Measurements from ENCODE around the gene CELA3A.
"Not testable (repeated sequence)": the region's sequence is repeated elsewhere in the genome, so short reads cannot be mapped to it uniquely, and the experiment has no call there.

Gene CELA3A

GRCh38 chr1:21982122-21982521, 19.3 kb upstream of the CELA3A start:
- not testable (repeated sequence) for DNase-seq

GRCh38 chr1:21983539-21983938, 17.9 kb upstream of the CELA3A start:
- not testable (repeated sequence) for DNase-seq

- not testable (repeated sequence) for DNase-seq
Measured at GRCh38 chr1:21985893-21986292, 15.6 kb upstream of the CELA3A start.

GRCh38 chr1:21986386-21986785, 15.1 kb upstream of the CELA3A start:
- not testable (repeated sequence) for DNase-seq

GRCh38 chr1:21989672-21990393, 11.6 kb upstream of the CELA3A start:
- DNase-seq: not testable (repeated sequence)

- not testable (repeated sequence) for DNase-seq
Measured at GRCh38 chr1:21992186-21992585, 9.3 kb upstream of the CELA3A start.

- not testable (repeated sequence) for DNase-seq
Measured at GRCh38 chr1:21994716-21995115, 6.7 kb upstream of the CELA3A start.

GRCh38 chr1:21996663-21996970, 4.8 kb upstream of the CELA3A start:
- not testable (repeated sequence) for DNase-seq

GRCh38 chr1:21997891-21998623, 3.4 kb upstream of the CELA3A start:
- not testable (repeated sequence) for DNase-seq

- not testable (repeated sequence) for DNase-seq
Measured at GRCh38 chr1:21998624-21999294, 2.7 kb upstream of the CELA3A start.

GRCh38 chr1:21999645-22000044, 1.8 kb upstream of the CELA3A start:
- not testable (repeated sequence) for DNase-seq

GRCh38 chr1:22002461-22002860, 1.0 kb downstream of the CELA3A start:
- not testable (repeated sequence) for DNase-seq

- not testable (repeated sequence) for DNase-seq
Measured at GRCh38 chr1:22002875-22003274, 1.4 kb downstream of the CELA3A start.

- DNase-seq: not testable (repeated sequence)
Measured at GRCh38 chr1:22003959-22004358, 2.5 kb downstream of the CELA3A start.

- DNase-seq: not testable (repeated sequence)
Measured at GRCh38 chr1:22005261-22006149, 4.0 kb downstream of the CELA3A start.

- DNase-seq: not testable (repeated sequence)
Measured at GRCh38 chr1:22006736-22007135, 5.3 kb downstream of the CELA3A start.

GRCh38 chr1:22007262-22007661, 5.8 kb downstream of the CELA3A start:
- not testable (repeated sequence) for DNase-seq

GRCh38 chr1:22009566-22009965, 8.1 kb downstream of the CELA3A start:
- DNase-seq: not testable (repeated sequence)

- DNase-seq: not testable (repeated sequence)
Measured at GRCh38 chr1:22012752-22013151, 11.3 kb downstream of the CELA3A start.

GRCh38 chr1:22014575-22015206, 13.2 kb downstream of the CELA3A start:
- DNase-seq: not testable (repeated sequence)

GRCh38 chr1:22018583-22019559, 17.4 kb downstream of the CELA3A start:
- no peak for DNase-seq

Measured in cerebellar nuclear complex (tissue), 1 donor.